ENCODE measurements around the gene SEC14L5. TPM values are rescaled to one million over a fixed set of nuclear protein-coding genes. Genes with fewer than 3 reads are reported as not detected.

SEC14L5 gene
- total and polyA plus RNA-seq, 8 donors: 0.17 to 0.76 (median 0.39) TPM

GRCh38 chr16:4940719-4941118, 17.4 kb upstream of the SEC14L5 start:
- intact Hi-C loops (cut with DNase I): no loop called here
- no peak overlapping the region for H3K27ac ChIP-seq
- ATAC-seq: no peak

GRCh38 chr16:4942481-4942880, 15.6 kb upstream of the SEC14L5 start:
- peaks cover 27 to 38% of the 10 kb centered on the region in 2 donors for H3K4me1 ChIP-seq
- no peaks in the 10 kb centered on the region for H3K9me3 ChIP-seq
- peaks cover 2 to 37% of the 10 kb centered on the region in 2 donors for H3K27me3 ChIP-seq
- intact Hi-C loops (cut with DNase I): no loop called here
- no peak for ATAC-seq
- DNase-seq: peak in 1 of 4 donors; percentile 28
- no peaks in the 10 kb centered on the region for H3K36me3 ChIP-seq
- no peak overlapping the region for H3K4me3 ChIP-seq
- peak overlapping the region; percentile 44 to 73 for H3K27ac ChIP-seq
- TF ChIP-seq CTCF (IDR thresholded peaks at IDR 0.05): no peak

More at GRCh38 chr16:4940719-4941118, 17.4 kb upstream of the SEC14L5 start:
- Histone ChIP-seq H3K9me3 (no peaks in the 10 kb centered on the region), H3K4me1 (peaks cover 27 to 48% of the 10 kb centered on the region in 2 donors), H3K36me3 (no peaks in the 10 kb centered on the region), H3K4me3 (no peak overlapping the region), H3K27me3 (peaks cover 16 to 54% of the 10 kb centered on the region in 2 donors)
- no peak for TF ChIP-seq CTCF (IDR thresholded peaks at IDR 0.05)
- DNase-seq: peak in 1 of 4 donors; percentile 32

- Histone ChIP-seq H3K27ac (peak overlapping the region; percentile 63 to 73), H3K4me3 (no peak overlapping the region), H3K9me3 (no peaks in the 10 kb centered on the region), H3K4me1 (peaks cover 27 to 37% of the 10 kb centered on the region in 2 donors), H3K36me3 (no peaks in the 10 kb centered on the region), H3K27me3 (peaks cover 0 to 16% of the 10 kb centered on the region in 2 donors)
- peak; percentile 90 for ATAC-seq
- intact Hi-C loops (cut with DNase I): no loop called here
- DNase-seq: peak in 3 of 4 donors; percentile 90 to 95 (median 90)
- TF ChIP-seq CTCF (IDR thresholded peaks at IDR 0.05): no peak
Measured at GRCh38 chr16:4944333-4945281, 13.5 kb upstream of the SEC14L5 start.

GRCh38 chr16:4945560-4946502, 12.3 kb upstream of the SEC14L5 start:
- intact Hi-C loops (cut with DNase I): no loop called here

More at GRCh38 chr16:4945560-4946502, 12.3 kb upstream of the SEC14L5 start:
- H3K4me3 ChIP-seq: no peak overlapping the region
- peak overlapping the region; percentile 63 to 73 for H3K27ac ChIP-seq
- H3K36me3 ChIP-seq: no peaks in the 10 kb centered on the region
- DNase-seq (peak in 2 of 4 donors; percentile 59 to 83), ATAC-seq (peak; percentile 15)
- H3K27me3 ChIP-seq: peaks cover 0 to 11% of the 10 kb centered on the region in 2 donors
- H3K9me3 ChIP-seq: no peaks in the 10 kb centered on the region
- peaks cover 27 to 37% of the 10 kb centered on the region in 2 donors for H3K4me1 ChIP-seq
- no peak for TF ChIP-seq CTCF (IDR thresholded peaks at IDR 0.05)
